Smooth muscle cell (in vitro differentiated cells): ENCODE measurements around the gene STK38L. TPM values are rescaled to one million over a fixed set of nuclear protein-coding genes. Genes with fewer than 3 reads are reported as not detected.

Experiments used
- DNase-seq: peaks from one replicate; lab custom pipeline; 2025; ENCODE audit not compliant: unreplicated experiment; lab: John Stamatoyannopoulos, UW
- H2AFZ ChIP-seq: fragments of 200-600 bp; sonication (generic); 2 replicates; pipeline ENCODE4 v1.6.0; 2016; ENCODE audit warnings: antibody characterized with exemption, low read depth, mild to moderate bottlenecking
- H3F3A ChIP-seq: fragments of 200-600 bp; sonication (generic); 2 replicates; pipeline ENCODE4 v1.6.0; 2017; ENCODE audit warnings: antibody characterized with exemption, low read depth
- H3K27ac ChIP-seq: fragments of 200-600 bp; sonication (generic); 2 replicates; pipeline ENCODE4 v1.5.1; 2016; ENCODE audit warnings: low read depth, mild to moderate bottlenecking
- H3K27me3 ChIP-seq: fragments of 200-600 bp; sonication (generic); 2 replicates; pipeline ENCODE4 v1.6.1; 2016; ENCODE audit warnings: low read depth, mild to moderate bottlenecking
- H3K36me3 ChIP-seq: fragments of 200-600 bp; sonication (generic); 2 replicates; pipeline ENCODE4 v1.5.1; 2016; ENCODE audit warnings: low read depth
- H3K4me1 ChIP-seq: fragments of 200-600 bp; sonication (generic); 2 replicates; pipeline ENCODE4 v1.5.1; 2016; ENCODE audit warnings: low read depth
- H3K4me2 ChIP-seq: fragments of 200-600 bp; sonication (generic); 2 replicates; pipeline ENCODE4 v1.6.0; 2016; ENCODE audit warnings: mild to moderate bottlenecking
- H3K4me3 ChIP-seq: fragments of 200-600 bp; sonication (generic); 2 replicates; pipeline ENCODE4 v1.5.1; 2016; ENCODE audit warnings: mild to moderate bottlenecking
- H3K79me2 ChIP-seq: fragments of 200-600 bp; sonication (generic); 2 replicates; pipeline ENCODE4 v1.6.0; 2016; ENCODE audit warnings: low read depth, mild to moderate bottlenecking
- H3K9ac ChIP-seq: fragments of 200-600 bp; sonication (generic); 2 replicates; pipeline ENCODE4 v1.6.0; 2016; ENCODE audit warnings: low read depth
- H3K9me3 ChIP-seq: fragments of 200-600 bp; sonication (generic); replicated peaks from 2 replicates; pipeline ENCODE4 v1.5.1; 2016; ENCODE audit warnings: low read depth
- H4K20me1 ChIP-seq: fragments of 200-600 bp; sonication (generic); 2 replicates; pipeline ENCODE4 v1.6.0; 2016; ENCODE audit warnings: low read depth
- CTCF ChIP-seq: fragments of 200-600 bp; sonication (generic); IDR thresholded peaks from 2 replicates; pipeline ENCODE4 v1.5.1; 2017; ENCODE audit warnings: borderline replicate concordance, mild to moderate bottlenecking, antibody characterized with exemption; ENCODE audit not compliant: insufficient read depth, poor library complexity, severe bottlenecking
- WGBS: methylation state at CpG from one replicate; pipeline ENCODE4 v1.1.7; 2016; ENCODE audit warnings: low lambda C conversion rate; 5-methylcytosine and 5-hydroxymethylcytosine counted together
- polyA plus RNA-seq: library from polyadenylated mRNA; unstranded; fragments of >200 nt; fragmentation: Nextera tagmentation; extraction: Ambion mirVana; gene quantifications from 2 replicates; pipeline ENCODE4 v1.2.1, GENCODE V29; 2016
- total RNA-seq: library from RNA; depleted of rRNA; stranded (reverse); fragments of >200 nt; gene quantifications from 2 replicates; pipeline ENCODE4 v1.2.3, GENCODE V29; 2014

Gene STK38L
- total and polyA plus RNA-seq, 2 experiments from 2014 or later = 57.8 to 190 TPM

- H3K9me3 ChIP-seq = no peaks in the 10 kb centered on the region
- no peaks in the 10 kb centered on the region for H3K4me1 ChIP-seq
- H3K27me3 ChIP-seq = no peaks in the 10 kb centered on the region
- peaks cover 48% of the 10 kb centered on the region for H4K20me1 ChIP-seq
- H3K9ac ChIP-seq = no peak overlapping the region
- H3F3A ChIP-seq = peaks cover 12% of the 10 kb centered on the region
- peaks cover 33% of the 10 kb centered on the region for H3K79me2 ChIP-seq
- peak overlapping the region; percentile 9 for H3K27ac ChIP-seq
- WGBS = 95% methylated on average over 2 of the region's 2 CpGs
- H2AFZ ChIP-seq = no peak overlapping the region
- H3K4me3 ChIP-seq = no peak overlapping the region
- TF ChIP-seq CTCF = no peak
- DNase-seq = no peak
- no peak overlapping the region for H3K4me2 ChIP-seq
- peaks cover 58% of the 10 kb centered on the region for H3K36me3 ChIP-seq
Observed at GRCh38 chr12:27309293-27309994, 65.4 kb downstream of the STK38L start.

GRCh38 chr12:27309995-27310315, 65.9 kb downstream of the STK38L start:
- no peak overlapping the region for H2AFZ ChIP-seq
- TF ChIP-seq CTCF = no peak
- H4K20me1 ChIP-seq = peaks cover 46% of the 10 kb centered on the region
- H3K79me2 ChIP-seq = peaks cover 33% of the 10 kb centered on the region
- H3K4me1 ChIP-seq = no peaks in the 10 kb centered on the region
- no peaks in the 10 kb centered on the region for H3K27me3 ChIP-seq
- H3K9me3 ChIP-seq = no peaks in the 10 kb centered on the region
- no peak overlapping the region for H3K9ac ChIP-seq
- H3K4me3 ChIP-seq = no peak overlapping the region
- peaks cover 60% of the 10 kb centered on the region for H3K36me3 ChIP-seq
- H3K4me2 ChIP-seq = no peak overlapping the region
- H3F3A ChIP-seq = peaks cover 8% of the 10 kb centered on the region
- H3K27ac ChIP-seq = no peak overlapping the region
- no peak for DNase-seq
- 97% methylated on average over 1 of the region's 1 CpG for WGBS

- H3K9ac ChIP-seq = no peak overlapping the region
- peaks cover 24% of the 10 kb centered on the region for H3F3A ChIP-seq
- DNase-seq = no peak
- peak overlapping the region; percentile 31 for H3K27ac ChIP-seq
- no peak overlapping the region for H3K4me3 ChIP-seq
- no peak overlapping the region for H3K4me2 ChIP-seq
- 83% methylated on average over 1 of the region's 1 CpG for WGBS
- H3K4me1 ChIP-seq = peaks cover 4% of the 10 kb centered on the region
- peaks cover 12% of the 10 kb centered on the region for H3K79me2 ChIP-seq
- H3K36me3 ChIP-seq = peaks cover 50% of the 10 kb centered on the region
- TF ChIP-seq CTCF = no peak
- H2AFZ ChIP-seq = no peak overlapping the region
- H3K9me3 ChIP-seq = no peaks in the 10 kb centered on the region
- peaks cover 55% of the 10 kb centered on the region for H4K20me1 ChIP-seq
- H3K27me3 ChIP-seq = no peaks in the 10 kb centered on the region
Observed at GRCh38 chr12:27316947-27317346, 72.9 kb downstream of the STK38L start.

- WGBS = 58% methylated on average over 1 of the region's 1 CpG
- no peak overlapping the region for H2AFZ ChIP-seq
- no peak for TF ChIP-seq CTCF
- no peak overlapping the region for H3K9ac ChIP-seq
- peaks cover 48% of the 10 kb centered on the region for H3K36me3 ChIP-seq
- peaks cover 18% of the 10 kb centered on the region for H3K79me2 ChIP-seq
- H3K4me2 ChIP-seq = no peak overlapping the region
- H3K27ac ChIP-seq = peak overlapping the region; percentile 46
- no peaks in the 10 kb centered on the region for H3K27me3 ChIP-seq
- no peak for DNase-seq
- H3F3A ChIP-seq = peaks cover 28% of the 10 kb centered on the region
- H4K20me1 ChIP-seq = peaks cover 67% of the 10 kb centered on the region
- no peaks in the 10 kb centered on the region for H3K9me3 ChIP-seq
- peaks cover 4% of the 10 kb centered on the region for H3K4me1 ChIP-seq
- H3K4me3 ChIP-seq = no peak overlapping the region
Observed at GRCh38 chr12:27319409-27319808, 75.3 kb downstream of the STK38L start.
